Suprapubic skin (tissue), 4 donors: ENCODE results near the gene SQSTM1.

Source experiments
- CTCF ChIP-seq, 2 donors: fragments of 200-600 bp in 1 of 2; fragments of 450-650 bp in 1 of 2; sonication (generic) in 1 of 2; IDR thresholded peaks; one replicate each; pipeline ENCODE4 v1.5.1; 2016 to 2019; ENCODE audit warnings: antibody characterized with exemption in 2 of 2, mild to moderate bottlenecking in 1 of 2, moderate library complexity in 1 of 2
- EP300 ChIP-seq: sonication (generic); formaldehyde crosslinking; IDR thresholded peaks from one replicate; pipeline ENCODE4 v1.6.1; 2017; ENCODE audit warnings: antibody characterized with exemption
- POLR2A ChIP-seq, 2 donors: fragments of 450-650 bp; IDR thresholded peaks; one replicate each; pipeline ENCODE4 v1.6.1; 2017; ENCODE audit warnings: antibody characterized with exemption in 2 of 2, mild to moderate bottlenecking in 2 of 2, moderate library complexity in 2 of 2
- POLR2AphosphoS5 ChIP-seq, 3 donors: sonication (generic); formaldehyde crosslinking; IDR thresholded peaks; one replicate each; pipeline ENCODE4 v1.6.1; 2017; ENCODE audit warnings: antibody characterized with exemption in 3 of 3

- TF ChIP-seq CTCF (IDR thresholded peaks at IDR 0.05), result no peak
- TF ChIP-seq POLR2A (IDR thresholded peaks at IDR 0.05), result no peak
- TF ChIP-seq EP300, result no peak
- no peak for TF ChIP-seq POLR2AphosphoS5 (IDR thresholded peaks at IDR 0.05)
These were observed 45.0 kb downstream of the SQSTM1 start for GRCh38 chr5:179865491-179866240.
